Right lobe of liver (tissue), 6 donors: ENCODE measurements around the gene ACTR5. TPM values are rescaled to one million over a fixed set of nuclear protein-coding genes. Genes with fewer than 3 reads are reported as not detected.

Experiments used
- ATAC-seq, 4 donors: fragments of 200-7000 bp; cut with Tn5 transposase; one replicate each; pipeline ENCODE4 v1.9.1; 2020; ENCODE audit warnings: mild to moderate bottlenecking in 4 of 4, moderate library complexity in 4 of 4
- DNase-seq, 3 donors: peaks; one replicate each; pipeline ENCODE4 v3.0.0-alpha.2; 2020
- H3K27ac ChIP-seq, 3 donors: fragments of 200-600 bp; one replicate each; pipeline ENCODE4 v1.8.0; 2022
- H3K27me3 ChIP-seq, 2 donors: fragments of 200-600 bp; one replicate each; pipeline ENCODE4 v1.8.0; 2022
- H3K36me3 ChIP-seq, 4 donors: fragments of 200-600 bp; sonication (generic) in 1 of 4; one replicate each; pipeline versions ENCODE4 v1.5.1 to v1.8.0; 2017 to 2022; ENCODE audit warnings: control low read depth in 1 of 4
- H3K4me1 ChIP-seq, 4 donors: fragments of 200-600 bp; sonication (generic) in 1 of 4; one replicate each; pipeline versions ENCODE4 v1.5.1 to v1.8.0; 2017 to 2022; ENCODE audit warnings: control low read depth in 1 of 4
- H3K4me3 ChIP-seq, 3 donors: fragments of 200-600 bp; one replicate each; pipeline ENCODE4 v1.8.0; 2022
- H3K9me3 ChIP-seq, 4 donors: fragments of 200-600 bp; sonication (generic) in 1 of 4; one replicate each; pipeline versions ENCODE4 v1.5.1 to v1.8.0; 2017 to 2022; ENCODE audit warnings: control low read depth in 1 of 4
- CTCF ChIP-seq, 4 donors: fragments of 200-600 bp in 3 of 4; fragments of 450-650 bp in 1 of 4; IDR thresholded peaks; one replicate each; pipeline versions ENCODE4 v1.5.1 to v1.8.0; 2016 to 2022; ENCODE audit warnings: antibody characterized with exemption in 4 of 4, mild to moderate bottlenecking in 2 of 4
- POLR2A ChIP-seq: fragments of 450-650 bp; IDR thresholded peaks from one replicate; pipeline ENCODE4 v1.6.1; 2017; ENCODE audit warnings: antibody characterized with exemption, mild to moderate bottlenecking
- WGBS: methylation state at CpG from one replicate; pipeline ENCODE4 v1.1.6; 2018; ENCODE audit warnings: low coverage, low lambda C conversion rate; ENCODE audit not compliant: insufficient coverage; ENCODE audit errors: missing lambda C conversion rate; 5-methylcytosine and 5-hydroxymethylcytosine counted together
- intact Hi-C, 2 donors: fragments of 100-400 bp; cut with DNase I; formaldehyde crosslinking; loops; one replicate each; pipeline versions ENCODE4 v1.11.2 to v1.14.1; 2022
- total RNA-seq, 6 experiments: library from RNA; depleted of rRNA in 2 of 6; stranded (reverse); fragments of >200 nt in 2 of 6; fragmentation: NEBNext Ultra II Directional in 3 of 6; extraction: Animal tissue kit (Norgen Biotek cat#: 25700) in 3 of 6; gene quantifications; one replicate each; pipeline versions ENCODE4 v1.1.0 to v1.2.4, GENCODE V29; 2016 to 2023
- donor health status: DM: no; HTN: yes; CAD: no.
- donor health status: DM: no; HTN: no; CAD: no.
- donor health status: DM: no; HTN: no; CAD: no.
- donor health status: DM: no; HTN: yes; CAD: no.
- donor health status: DM: no; HTN: yes; CAD: no.

The ACTR5 gene
- total RNA-seq, 6 experiments from 2014 or later = 3.0 to 5.6 (median 3.7) TPM

GRCh38 chr20:38703526-38703925 is 44.7 kb upstream of the ACTR5 start:
- TF ChIP-seq CTCF (IDR thresholded peaks at IDR 0.05) (no peak), POLR2A (no peak)
- ATAC-seq (no peak), DNase-seq (no peak)
- intact Hi-C loops = no loop called here
- WGBS = 36% methylated on average over 3 of the region's 3 CpGs
- H3K9me3 ChIP-seq = no peaks in the 10 kb centered on the region
- no peak overlapping the region for H3K4me3 ChIP-seq
- H3K36me3 ChIP-seq = no peaks in the 10 kb centered on the region
- no peaks in the 10 kb centered on the region for H3K4me1 ChIP-seq
- no peak overlapping the region for H3K27ac ChIP-seq
- no peaks in the 10 kb centered on the region for H3K27me3 ChIP-seq

GRCh38 chr20:38704136-38704535 is 44.1 kb upstream of the ACTR5 start:
- Histone ChIP-seq H3K27ac (no peak overlapping the region), H3K4me3 (no peak overlapping the region), H3K36me3 (no peaks in the 10 kb centered on the region), H3K27me3 (no peaks in the 10 kb centered on the region), H3K9me3 (no peaks in the 10 kb centered on the region), H3K4me1 (no peaks in the 10 kb centered on the region)
- intact Hi-C loops = no loop called here
- whole genome bisulfite sequencing = 27% methylated on average over 4 of the region's 4 CpGs
- DNase-seq (no peak), ATAC-seq (no peak)
- TF ChIP-seq CTCF (IDR thresholded peaks at IDR 0.05) (no peak), POLR2A (no peak)

- Histone ChIP-seq H3K9me3 (no peaks in the 10 kb centered on the region), H3K27ac (no peak overlapping the region), H3K27me3 (no peaks in the 10 kb centered on the region), H3K4me1 (no peaks in the 10 kb centered on the region), H3K4me3 (no peak overlapping the region), H3K36me3 (no peaks in the 10 kb centered on the region)
- WGBS = no CpG with 5 or more reads among the region's 7 CpGs
- DNase-seq (no peak), ATAC-seq (no peak)
- TF ChIP-seq CTCF (IDR thresholded peaks at IDR 0.05) = no peak
- TF ChIP-seq POLR2A = no peak
- intact Hi-C loops = no loop called here
These were observed 41.8 kb upstream of the ACTR5 start for GRCh38 chr20:38706509-38706908.

GRCh38 chr20:38714308-38714707 is 34.0 kb upstream of the ACTR5 start:
- Histone ChIP-seq H3K27me3 (no peaks in the 10 kb centered on the region), H3K36me3 (no peaks in the 10 kb centered on the region), H3K4me3 (no peak overlapping the region), H3K9me3 (no peaks in the 10 kb centered on the region), H3K4me1 (no peaks in the 10 kb centered on the region), H3K27ac (no peak overlapping the region)
- DNase-seq (no peak), ATAC-seq (no peak)
- intact Hi-C loops = no loop called here
- 39% methylated on average over 3 of the region's 6 CpGs for WGBS
- no peak for TF ChIP-seq POLR2A
- no peak for TF ChIP-seq CTCF (IDR thresholded peaks at IDR 0.05)

GRCh38 chr20:38715646-38716045 is 32.6 kb upstream of the ACTR5 start:
- no peaks in the 10 kb centered on the region for H3K36me3 ChIP-seq
- 47% methylated on average over 7 of the region's 10 CpGs for WGBS
- H3K27ac ChIP-seq = no peak overlapping the region
- no peak overlapping the region for H3K4me3 ChIP-seq
- ATAC-seq (no peak), DNase-seq (no peak)
- intact Hi-C loops = no loop called here
- H3K4me1 ChIP-seq = no peaks in the 10 kb centered on the region
- TF ChIP-seq CTCF (IDR thresholded peaks at IDR 0.05) (no peak), POLR2A (no peak)
- H3K9me3 ChIP-seq = no peaks in the 10 kb centered on the region
- no peaks in the 10 kb centered on the region for H3K27me3 ChIP-seq
